GM23338 (cell line): Measurements from ENCODE around the gene NYAP2.

Source experiments
- CTCF ChIP-seq, 2 experiments: fragments of 200-600 bp in 1 of 2; sonication (generic) in 1 of 2; conservative IDR thresholded peaks; 2 replicates each; pipeline versions ENCODE4 v1.5.1 to v1.6.1; 2016 to 2017; ENCODE audit warnings: antibody characterized with exemption in 2 of 2, low read depth in 2 of 2, mild to moderate bottlenecking in 2 of 2, moderate library complexity in 1 of 2
- JUNB ChIP-seq: IDR thresholded peaks from one replicate; pipeline ENCODE4 v1.6.1; 2016; ENCODE audit warnings: antibody characterized with exemption; ENCODE audit not compliant: unreplicated experiment
- POLR2AphosphoS5 ChIP-seq: IDR thresholded peaks from 2 replicates; pipeline ENCODE4 v1.6.1; 2016; ENCODE audit warnings: antibody characterized with exemption, low read depth

DNA sequence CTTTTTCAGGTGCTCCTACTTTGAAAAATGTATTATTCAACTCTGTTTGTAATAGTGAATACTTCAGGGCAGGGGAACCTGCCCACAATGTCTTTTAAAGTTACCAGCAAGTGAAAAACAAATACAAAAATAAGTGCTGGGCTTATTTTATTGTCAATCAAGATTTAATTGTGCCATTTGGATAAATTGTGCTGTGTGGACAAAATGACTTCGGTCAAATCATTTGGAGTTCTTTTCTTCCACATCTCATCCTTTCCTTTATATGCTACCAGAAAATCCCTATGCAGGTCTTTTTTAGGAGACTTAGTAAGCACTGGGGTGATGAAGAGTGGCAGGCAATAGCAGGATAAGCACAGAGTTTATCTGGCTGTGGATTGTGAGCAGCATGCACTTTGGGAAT, 63.9 kb downstream of the NYAP2 start:
- no peak for TF ChIP-seq CTCF (conservative IDR thresholded peaks at IDR 0.05; ENCODE audit: low read depth in 2 of 2)
- no peak for TF ChIP-seq POLR2AphosphoS5
- TF ChIP-seq JUNB, result no peak
